Transverse colon (tissue), 4 donors: ENCODE data around the gene FAM180A. TPM values are rescaled to one million over a fixed set of nuclear protein-coding genes. Genes with fewer than 3 reads are reported as not detected.

Source experiments
- DNase-seq: peaks from one replicate; pipeline ENCODE4 v3.0.0-alpha.2; 2019
- H3K27ac ChIP-seq, 4 donors: fragments of 200-600 bp; sonication (generic); 2 replicates each; pipeline ENCODE4 v1.5.1; 2016 to 2018; ENCODE audit warnings: inconsistent platforms in 4 of 4
- H3K27me3 ChIP-seq: fragments of 200-600 bp; sonication (generic); 2 replicates; pipeline ENCODE4 v1.5.1; 2017; ENCODE audit warnings: inconsistent platforms
- H3K36me3 ChIP-seq, 4 donors: fragments of 200-600 bp; sonication (generic); 2 replicates each; pipeline ENCODE4 v1.5.1; 2017 to 2019; ENCODE audit warnings: inconsistent platforms in 4 of 4
- H3K4me1 ChIP-seq, 4 donors: fragments of 200-600 bp; sonication (generic); 2 replicates each; pipeline ENCODE4 v1.5.1; 2017 to 2020; ENCODE audit warnings: inconsistent platforms in 4 of 4
- H3K4me3 ChIP-seq, 4 donors: fragments of 200-600 bp; sonication (generic); 1 replicate in 1 of 4; 2 replicates in 3 of 4; pipeline versions ENCODE4 v1.5.1 to v1.6.1; 2017 to 2019; ENCODE audit warnings: inconsistent platforms in 4 of 4
- H3K9me3 ChIP-seq, 2 donors: fragments of 200-600 bp; sonication (generic); 2 replicates each; pipeline ENCODE4 v1.5.1; 2017 to 2019; ENCODE audit warnings: inconsistent platforms in 2 of 2
- CTCF ChIP-seq, 5 experiments: fragments of 200-600 bp in 3 of 5; fragments of 450-650 bp in 2 of 5; sonication (generic) in 3 of 5; IDR thresholded peaks; 1 replicate in 2 of 5; 2 replicates in 3 of 5; pipeline ENCODE4 v1.5.1; 2016 to 2017; ENCODE audit warnings: antibody characterized with exemption in 5 of 5, inconsistent platforms in 3 of 5, mild to moderate bottlenecking in 2 of 5, moderate library complexity in 1 of 5
- EP300 ChIP-seq: sonication (generic); formaldehyde crosslinking; IDR thresholded peaks from one replicate; pipeline ENCODE4 v1.6.1; 2017; ENCODE audit warnings: antibody characterized with exemption, low read depth
- POLR2A ChIP-seq: fragments of 450-650 bp; IDR thresholded peaks from one replicate; pipeline ENCODE4 v1.6.1; 2016; ENCODE audit warnings: antibody characterized with exemption, mild to moderate bottlenecking, moderate library complexity
- POLR2AphosphoS5 ChIP-seq, 3 donors: sonication (generic); formaldehyde crosslinking; IDR thresholded peaks; one replicate each; pipeline ENCODE4 v1.6.1; 2016; ENCODE audit warnings: antibody characterized with exemption in 3 of 3
- WGBS, 2 donors: methylation state at CpG; one replicate each; pipeline ENCODE4 v1.1.5; 2018; ENCODE audit warnings: low coverage in 1 of 2; 5-methylcytosine and 5-hydroxymethylcytosine counted together
- in situ Hi-C, 4 donors: fragments of 200-750 bp; cut with MboI; loops; one replicate each; pipeline versions ENCODE4 v1.15.0 to v1.15.1; 2017; ENCODE audit warnings: low sequenced_read_pairs in 3 of 4, low pct_ligation_motif_present in 1 of 4, low pct_unique_long_range_greater_than_20kb in 1 of 4
- intact Hi-C: fragments of 100-400 bp; cut with DNase I; formaldehyde crosslinking; loops from one replicate; pipeline ENCODE4 v1.15.1; 2023; ENCODE audit warnings: low total_unique reads
- total RNA-seq, 4 donors: library from RNA; depleted of rRNA; stranded (reverse); fragments of >200 nt; gene quantifications; one replicate each; pipeline ENCODE4 v1.1.0, GENCODE V29; 2016

FAM180A gene
- total RNA-seq, 4 donors from 2014 or later: 1.2 to 3.8 TPM; not detected in 2

GRCh38 chr7:135729230-135729629, 19.4 kb downstream of the FAM180A start:
- H3K27ac ChIP-seq: no peak overlapping the region
- 58 to 75% methylated on average over 5 of the region's 5 CpGs for WGBS, 2 donors

GRCh38 chr7:135728136-135728669, 20.4 kb downstream of the FAM180A start, which contains the start of gene SLC13A4:
SLC13A4 (minus strand) TSS chr7:135728186; CDS start chr7:135727496, 690 bp downstream.
- TF ChIP-seq POLR2AphosphoS5 (IDR thresholded peaks at IDR 0.05): no peak
- no peak for TF ChIP-seq EP300
- TF ChIP-seq POLR2A: no peak
- TF ChIP-seq CTCF (IDR thresholded peaks at IDR 0.05): no peak
- H3K27me3 ChIP-seq: no peaks in the 10 kb centered on the region
- in situ Hi-C loops: no loop called here
- H3K27ac ChIP-seq: no peak within 1 kb of the TSS
- no peak within 1 kb of the TSS for H3K4me3 ChIP-seq
- H3K9me3 ChIP-seq: no peaks in the 10 kb centered on the region
- no peak for DNase-seq
- intact Hi-C loops: no loop called here
- H3K36me3 ChIP-seq: no peaks in the 10 kb centered on the region
- WGBS, 2 donors: 87% methylated on average over 11 of the region's 11 CpGs; no CpG with 5 or more reads in 1 of the 2 donors
- H3K4me1 ChIP-seq: no peaks in the 10 kb centered on the region

More at GRCh38 chr7:135729230-135729629, 19.4 kb downstream of the FAM180A start:
- H3K9me3 ChIP-seq: no peaks in the 10 kb centered on the region
- no peaks in the 10 kb centered on the region for H3K4me1 ChIP-seq
- no peak for DNase-seq
- H3K36me3 ChIP-seq: no peaks in the 10 kb centered on the region
- no peaks in the 10 kb centered on the region for H3K27me3 ChIP-seq
- intact Hi-C loops (no loop called here), in situ Hi-C loops (no loop called here)
- TF ChIP-seq EP300 (no peak), POLR2AphosphoS5 (IDR thresholded peaks at IDR 0.05) (no peak), CTCF (IDR thresholded peaks at IDR 0.05) (no peak), POLR2A (no peak)
- no peak overlapping the region for H3K4me3 ChIP-seq

- Histone ChIP-seq H3K4me1 (no peaks in the 10 kb centered on the region), H3K36me3 (no peaks in the 10 kb centered on the region), H3K27me3 (no peaks in the 10 kb centered on the region), H3K27ac (no peak overlapping the region), H3K9me3 (no peaks in the 10 kb centered on the region), H3K4me3 (no peak overlapping the region)
- WGBS, 2 donors: 89 to 100% methylated on average over 3 to 30 of the region's 30 CpGs
- DNase-seq: no peak
- intact Hi-C loops (no loop called here), in situ Hi-C loops (no loop called here)
- TF ChIP-seq POLR2AphosphoS5 (IDR thresholded peaks at IDR 0.05) (no peak), POLR2A (no peak), EP300 (no peak), CTCF (IDR thresholded peaks at IDR 0.05) (no peak)
These were observed 21.5 kb downstream of the FAM180A start for GRCh38 chr7:135726911-135727673.

- H3K27me3 ChIP-seq: no peaks in the 10 kb centered on the region
- DNase-seq: no peak
- no peak overlapping the region for H3K4me3 ChIP-seq
- in situ Hi-C loops: no loop called here
- no peaks in the 10 kb centered on the region for H3K36me3 ChIP-seq
- intact Hi-C loops: no loop called here
- no peaks in the 10 kb centered on the region for H3K9me3 ChIP-seq
- H3K4me1 ChIP-seq: no peaks in the 10 kb centered on the region
- 43 to 48% methylated on average over 3 to 5 of the region's 5 CpGs for WGBS, 2 donors
- TF ChIP-seq POLR2A (no peak), EP300 (no peak), CTCF (IDR thresholded peaks at IDR 0.05) (no peak), POLR2AphosphoS5 (IDR thresholded peaks at IDR 0.05) (no peak)
- no peak overlapping the region for H3K27ac ChIP-seq
These were observed 22.3 kb downstream of the FAM180A start for GRCh38 chr7:135726276-135726788.
